ENCODE data around the gene DPP10. TPM values are rescaled to one million over a fixed set of nuclear protein-coding genes. Genes with fewer than 3 reads are reported as not detected.

Gene DPP10
- total and polyA plus RNA-seq, 2 of the 13 experiments (the other 11 are each of a cell fraction or from before 2014, with no cell fraction given), result 0.95 to 1.7 TPM

- TF ChIP-seq ZNF609 (CRISPR knock-in tag; IDR thresholded peaks at IDR 0.05; ENCODE audit: borderline replicate concordance), result 0 out of 2 replicates have a peak, but pooled peaks have one; percentile 31
- TF ChIP-seq ZNF446 (CRISPR knock-in tag; IDR thresholded peaks at IDR 0.05), result no peak
- no peak for TF ChIP-seq ERF (CRISPR knock-in tag; IDR thresholded peaks at IDR 0.05)
- no peak for TF ChIP-seq TAF15 (IDR thresholded peaks at IDR 0.05; ENCODE audit: low read depth, low read length, poor library complexity, severe bottlenecking)
- no peak for TF ChIP-seq ZFAT (CRISPR knock-in tag; conservative IDR thresholded peaks at IDR 0.05)
- TF ChIP-seq ELF3 (CRISPR knock-in tag; IDR thresholded peaks at IDR 0.05), result peak; percentile 58; the same call in 1 of the 2 replicates
- peak; percentile 33; the same call in 1 of the 2 replicates for TF ChIP-seq YEATS4 (CRISPR knock-in tag; IDR thresholded peaks at IDR 0.05; ENCODE audit: borderline replicate concordance)
- TF ChIP-seq RFXAP (CRISPR knock-in tag; IDR thresholded peaks at IDR 0.05; ENCODE audit: borderline replicate concordance), result no peak
- TF ChIP-seq ZNF83 (CRISPR knock-in tag; IDR thresholded peaks at IDR 0.05; ENCODE audit: borderline replicate concordance), result no peak
- peak; percentile 19; the same call in 1 of the 2 replicates for TF ChIP-seq BCL6 (CRISPR knock-in tag; IDR thresholded peaks at IDR 0.05)
- no peak for TF ChIP-seq MLXIP (CRISPR knock-in tag; IDR thresholded peaks at IDR 0.05; ENCODE audit: borderline replicate concordance)
- TF ChIP-seq IRF2 (CRISPR knock-in tag; IDR thresholded peaks at IDR 0.05), result peak; percentile 34; the same call in 1 of the 2 replicates
- no peak for TF ChIP-seq CENPT (CRISPR knock-in tag; IDR thresholded peaks at IDR 0.05; ENCODE audit: low read depth)
- TF ChIP-seq ZMAT3 (CRISPR knock-in tag; conservative IDR thresholded peaks at IDR 0.05), result 0 out of 2 replicates have a peak, but pooled peaks have one; percentile 63
- TF ChIP-seq ZBTB25 (CRISPR knock-in tag; IDR thresholded peaks at IDR 0.05), result no peak
- TF ChIP-seq GATAD1 (CRISPR knock-in tag; IDR thresholded peaks at IDR 0.05), result peak; percentile 51; the same call in 1 of the 2 replicates
- TF ChIP-seq ZNF580 (CRISPR knock-in tag; IDR thresholded peaks at IDR 0.05; ENCODE audit: borderline replicate concordance, low read depth), result 0 out of 2 replicates have a peak, but pooled peaks have one; percentile 33
- TF ChIP-seq MTF1 (CRISPR knock-in tag; IDR thresholded peaks at IDR 0.05), result no peak
- TF ChIP-seq CEBPG (CRISPR knock-in tag; IDR thresholded peaks at IDR 0.05), result no peak
- 0 out of 2 replicates have a peak, but pooled peaks have one; percentile 48 for TF ChIP-seq KAT8 (CRISPR knock-in tag; IDR thresholded peaks at IDR 0.05)
- TF ChIP-seq SMAD3 (CRISPR knock-in tag; IDR thresholded peaks at IDR 0.05), result peak; percentile 68; the same call in 1 of the 2 replicates
Observed at GRCh38 chr2:114550895-114551793, 108.7 kb downstream of the DPP10 start (continued).

All from HepG2 (cell line).